Ectodermal cell (in vitro differentiated cells): ENCODE measurements around the gene POLE.

Experiments used
- H3K27ac ChIP-seq: 2 replicates; pipeline ENCODE4 v1.7.0; 2013; ENCODE audit warnings: mild to moderate bottlenecking, low read depth, low read length; ENCODE audit not compliant: insufficient read depth, poor library complexity, severe bottlenecking
- H3K27me3 ChIP-seq: 2 replicates; pipeline ENCODE4 v1.7.0; 2013; ENCODE audit warnings: mild to moderate bottlenecking, low read length; ENCODE audit not compliant: insufficient read depth, control insufficient read depth, poor library complexity, severe bottlenecking
- H3K36me3 ChIP-seq: one replicate; pipeline ENCODE4 v1.7.0; 2013; ENCODE audit warnings: low read length; ENCODE audit not compliant: control insufficient read depth, insufficient read depth
- H3K4me1 ChIP-seq: one replicate; pipeline ENCODE4 v1.7.0; 2013; ENCODE audit warnings: low read length; ENCODE audit not compliant: control insufficient read depth, insufficient read depth
- H3K4me3 ChIP-seq: 2 replicates; pipeline ENCODE4 v1.7.0; 2013; ENCODE audit warnings: low read depth, low read length, control low read depth; ENCODE audit not compliant: insufficient read depth
- H3K9me3 ChIP-seq: 2 replicates; pipeline ENCODE4 v1.7.0; 2013; ENCODE audit warnings: mild to moderate bottlenecking, low read length, moderate library complexity; ENCODE audit not compliant: control insufficient read depth
- WGBS, 2 experiments: methylation state at CpG; one replicate each; pipeline ENCODE4 v1.1.7; 2013; ENCODE audit warnings: missing lambda C conversion rate in 2 of 2; 5-methylcytosine and 5-hydroxymethylcytosine counted together

POLE gene

DNA sequence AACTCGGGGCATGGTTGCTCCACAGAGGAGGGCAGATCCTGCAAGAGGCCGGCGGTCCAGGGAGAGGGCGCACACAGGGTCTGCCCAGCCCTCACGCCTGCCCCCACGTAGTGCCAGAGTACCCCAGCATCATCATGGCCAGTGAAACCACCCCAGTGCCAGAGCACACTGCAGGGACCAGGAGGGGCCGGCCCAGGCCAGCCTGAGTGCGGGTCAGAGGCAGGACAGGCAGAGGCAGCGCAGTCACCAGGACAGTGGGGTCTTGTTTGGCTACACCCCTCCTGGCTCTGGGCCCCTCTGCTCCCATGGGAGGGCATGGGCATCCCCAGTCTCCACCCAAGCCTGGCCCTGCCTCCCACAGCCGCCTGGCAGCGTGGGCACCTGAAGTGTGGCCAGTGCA, 111.5 kb downstream of the POLE start:
- Histone ChIP-seq H3K4me3 (no peak overlapping the region), H3K4me1 (no peaks in the 10 kb centered on the region), H3K27ac (no peak overlapping the region), H3K36me3 (peaks cover 21% of the 10 kb centered on the region), H3K9me3 (no peaks in the 10 kb centered on the region), H3K27me3 (peaks cover 2% of the 10 kb centered on the region)
- 94 to 97% methylated on average over 11 of the region's 11 CpGs for WGBS, 2 experiments

- Histone ChIP-seq H3K4me3 (no peak overlapping the region), H3K4me1 (no peaks in the 10 kb centered on the region), H3K27me3 (no peaks in the 10 kb centered on the region), H3K9me3 (no peaks in the 10 kb centered on the region), H3K27ac (no peak overlapping the region), H3K36me3 (peaks cover 21% of the 10 kb centered on the region)
- 96% methylated on average over 39 of the region's 39 CpGs for WGBS, 2 experiments
These were observed 112.7 kb downstream of the POLE start for GRCh38 chr12:132574271-132574996.
